ENCODE results near the gene ABCC10. TPM values are rescaled to one million over a fixed set of nuclear protein-coding genes. Genes with fewer than 3 reads are reported as not detected.

ABCC10 gene
- total RNA-seq, 1 experiment from 2014 or later = 31.8 TPM

GRCh38 chr6:43493230-43493629 is 65.9 kb downstream of the ABCC10 start:
- no peak overlapping the region for H4K8ac ChIP-seq (replicated peaks; ENCODE audit: insufficient read length, low read depth, low read length)

More at GRCh38 chr6:43493230-43493629, 65.9 kb downstream of the ABCC10 start:
- H4K91ac ChIP-seq (ENCODE audit: insufficient read length, low read depth, low read length) = no peak overlapping the region
- TF ChIP-seq CTCF (conservative IDR thresholded peaks at IDR 0.05) = no peak
- Mint-ChIP-seq H3K36me3 (ENCODE audit: insufficient read depth in 1 of 3, low read depth in 3 of 3) (peaks cover 2 to 11% (median 6%) of the 10 kb centered on the region in 3 experiments; a peak in 6 of 7 replicates), H3K4me3 (no peak overlapping the region), H3K9me3 (no peaks in the 10 kb centered on the region), H3K27me3 (ENCODE audit: low read depth) (no peaks in the 10 kb centered on the region), H3K4me1 (peaks cover 30 to 37% of the 10 kb centered on the region in 2 experiments), H3K27ac (0 out of 7 replicates have a peak overlapping the region, but pooled peaks of 1 of the 3 experiments have one; percentile 8)
- no peak overlapping the region for H3K18ac ChIP-seq (ENCODE audit: insufficient read length, low read depth, low read length)
- H3K4me1 ChIP-seq (ENCODE audit: insufficient read depth, low read length) = peaks cover 6% of the 10 kb centered on the region; the same call in 1 of the 2 replicates
- H2BK12ac ChIP-seq (ENCODE audit: insufficient read length, low read depth, low read length) = no peak overlapping the region
- H2AK5ac ChIP-seq (ENCODE audit: insufficient read length, low read length) = no peak overlapping the region
- no peak overlapping the region for H2BK20ac ChIP-seq (ENCODE audit: low read depth, low read length, poor library complexity, severe bottlenecking)
- no peak overlapping the region for H2BK120ac ChIP-seq (ENCODE audit: low read depth, low read length, poor library complexity, severe bottlenecking)
- H3T11ph ChIP-seq (ENCODE audit: low read length) = no peak overlapping the region
- no peak overlapping the region for H2BK5ac ChIP-seq (ENCODE audit: insufficient read length, low read length)
- no peak overlapping the region for H3K14ac ChIP-seq (ENCODE audit: insufficient read depth, low read length)
- peaks cover 2% of the 10 kb centered on the region for H4K20me1 ChIP-seq (ENCODE audit: control insufficient read depth, insufficient read depth, insufficient read length)
- H2AFZ ChIP-seq (ENCODE audit: low read length) = no peak overlapping the region
- no peaks in the 10 kb centered on the region for H3K27me3 ChIP-seq (ENCODE audit: insufficient read depth, low read length)
- H3K79me1 ChIP-seq (ENCODE audit: insufficient read depth, low read depth, low read length, poor library complexity, severe bottlenecking) = peaks cover 11% of the 10 kb centered on the region
- no peak overlapping the region for H3K4me2 ChIP-seq (ENCODE audit: insufficient read depth, insufficient read length, low read length)
- H3K27ac ChIP-seq (ENCODE audit: insufficient read length, low read depth, low read length) = no peak overlapping the region
- no peak overlapping the region for H3K9ac ChIP-seq (ENCODE audit: extremely low read depth, insufficient read length, low read length)
- no CpG with 5 or more reads among the region's 2 CpGs for WGBS (ENCODE audit: extremely low coverage, insufficient read length, low lambda C conversion rate)
- H3K9me3 ChIP-seq (ENCODE audit: control insufficient read depth, low read depth, low read length) = no peaks in the 10 kb centered on the region
- no peak overlapping the region for H3K23ac ChIP-seq (ENCODE audit: insufficient read length, low read depth, low read length)
- no peaks in the 10 kb centered on the region for H3K23me2 ChIP-seq (ENCODE audit: insufficient read length, low read depth, low read length, poor library complexity, severe bottlenecking)
- H3K79me2 ChIP-seq (ENCODE audit: insufficient read depth, low read length) = no peaks in the 10 kb centered on the region; the same call in 1 of the 2 replicates
- H3K4ac ChIP-seq (ENCODE audit: low read depth, low read length) = no peak overlapping the region
- H3K56ac ChIP-seq (ENCODE audit: insufficient read length, low read depth, low read length) = no peak overlapping the region
- H2BK15ac ChIP-seq (ENCODE audit: low read depth, low read length) = no peak overlapping the region
- DNase-seq = no peak
- H4K5ac ChIP-seq (ENCODE audit: insufficient read length, low read depth, low read length) = no peak overlapping the region
